ENCODE results near the gene HLA-DMA.

DNA sequence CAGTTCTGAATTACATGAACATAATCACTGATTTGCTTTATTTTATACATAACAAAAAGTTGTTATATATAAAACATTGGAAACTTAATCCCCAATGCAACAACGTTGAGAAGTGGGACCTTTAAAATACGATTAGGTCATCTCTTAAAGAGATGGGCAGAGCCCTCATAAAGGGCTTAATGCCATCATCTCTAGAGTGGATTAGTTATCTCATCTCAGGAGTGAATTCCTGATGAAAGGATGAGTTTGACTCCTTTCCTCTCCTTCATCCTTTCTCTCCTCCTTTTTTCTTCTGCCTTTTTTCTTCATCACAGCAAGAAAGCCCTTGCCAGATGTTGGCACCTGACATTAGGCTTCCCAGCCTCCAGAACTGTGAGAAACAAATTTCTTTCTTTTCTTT, 42.6 kb upstream of the HLA-DMA start:
- TF ChIP-seq, protein P1, sequence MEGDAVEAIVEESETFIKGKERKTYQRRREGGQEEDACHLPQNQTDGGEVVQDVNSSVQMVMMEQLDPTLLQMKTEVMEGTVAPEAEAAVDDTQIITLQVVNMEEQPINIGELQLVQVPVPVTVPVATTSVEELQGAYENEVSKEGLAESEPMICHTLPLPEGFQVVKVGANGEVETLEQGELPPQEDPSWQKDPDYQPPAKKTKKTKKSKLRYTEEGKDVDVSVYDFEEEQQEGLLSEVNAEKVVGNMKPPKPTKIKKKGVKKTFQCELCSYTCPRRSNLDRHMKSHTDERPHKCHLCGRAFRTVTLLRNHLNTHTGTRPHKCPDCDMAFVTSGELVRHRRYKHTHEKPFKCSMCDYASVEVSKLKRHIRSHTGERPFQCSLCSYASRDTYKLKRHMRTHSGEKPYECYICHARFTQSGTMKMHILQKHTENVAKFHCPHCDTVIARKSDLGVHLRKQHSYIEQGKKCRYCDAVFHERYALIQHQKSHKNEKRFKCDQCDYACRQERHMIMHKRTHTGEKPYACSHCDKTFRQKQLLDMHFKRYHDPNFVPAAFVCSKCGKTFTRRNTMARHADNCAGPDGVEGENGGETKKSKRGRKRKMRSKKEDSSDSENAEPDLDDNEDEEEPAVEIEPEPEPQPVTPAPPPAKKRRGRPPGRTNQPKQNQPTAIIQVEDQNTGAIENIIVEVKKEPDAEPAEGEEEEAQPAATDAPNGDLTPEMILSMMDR (CRISPR knock-in tag; IDR thresholded peaks at IDR 0.05), result no peak
- TF ChIP-seq STAT5B (CRISPR knock-in tag; IDR thresholded peaks at IDR 0.05) (no peak), MYC (CRISPR knock-in tag; IDR thresholded peaks at IDR 0.05; ENCODE audit: borderline replicate concordance) (no peak), ZNF850 (CRISPR knock-in tag; conservative IDR thresholded peaks at IDR 0.05) (no peak), DPF2 (CRISPR knock-in tag; IDR thresholded peaks at IDR 0.05; ENCODE audit: borderline replicate concordance, low read depth) (no peak), TBX3 (IDR thresholded peaks at IDR 0.05; ENCODE audit: borderline replicate concordance) (no peak), JUNB (CRISPR knock-in tag; IDR thresholded peaks at IDR 0.05; ENCODE audit: borderline replicate concordance) (no peak), POLR2A (IDR thresholded peaks at IDR 0.05; ENCODE audit: insufficient read depth in 1 of 2, low read depth in 2 of 2, low read length in 2 of 2) (no peak), SIN3A (IDR thresholded peaks at IDR 0.05; ENCODE audit: borderline replicate concordance, low read depth, low read length) (no peak), MAF1 (CRISPR knock-in tag; IDR thresholded peaks at IDR 0.05; ENCODE audit: borderline replicate concordance) (no peak), ZNF232 (CRISPR knock-in tag; IDR thresholded peaks at IDR 0.05; ENCODE audit: borderline replicate concordance) (no peak)
- TF ChIP-seq, protein P2, sequence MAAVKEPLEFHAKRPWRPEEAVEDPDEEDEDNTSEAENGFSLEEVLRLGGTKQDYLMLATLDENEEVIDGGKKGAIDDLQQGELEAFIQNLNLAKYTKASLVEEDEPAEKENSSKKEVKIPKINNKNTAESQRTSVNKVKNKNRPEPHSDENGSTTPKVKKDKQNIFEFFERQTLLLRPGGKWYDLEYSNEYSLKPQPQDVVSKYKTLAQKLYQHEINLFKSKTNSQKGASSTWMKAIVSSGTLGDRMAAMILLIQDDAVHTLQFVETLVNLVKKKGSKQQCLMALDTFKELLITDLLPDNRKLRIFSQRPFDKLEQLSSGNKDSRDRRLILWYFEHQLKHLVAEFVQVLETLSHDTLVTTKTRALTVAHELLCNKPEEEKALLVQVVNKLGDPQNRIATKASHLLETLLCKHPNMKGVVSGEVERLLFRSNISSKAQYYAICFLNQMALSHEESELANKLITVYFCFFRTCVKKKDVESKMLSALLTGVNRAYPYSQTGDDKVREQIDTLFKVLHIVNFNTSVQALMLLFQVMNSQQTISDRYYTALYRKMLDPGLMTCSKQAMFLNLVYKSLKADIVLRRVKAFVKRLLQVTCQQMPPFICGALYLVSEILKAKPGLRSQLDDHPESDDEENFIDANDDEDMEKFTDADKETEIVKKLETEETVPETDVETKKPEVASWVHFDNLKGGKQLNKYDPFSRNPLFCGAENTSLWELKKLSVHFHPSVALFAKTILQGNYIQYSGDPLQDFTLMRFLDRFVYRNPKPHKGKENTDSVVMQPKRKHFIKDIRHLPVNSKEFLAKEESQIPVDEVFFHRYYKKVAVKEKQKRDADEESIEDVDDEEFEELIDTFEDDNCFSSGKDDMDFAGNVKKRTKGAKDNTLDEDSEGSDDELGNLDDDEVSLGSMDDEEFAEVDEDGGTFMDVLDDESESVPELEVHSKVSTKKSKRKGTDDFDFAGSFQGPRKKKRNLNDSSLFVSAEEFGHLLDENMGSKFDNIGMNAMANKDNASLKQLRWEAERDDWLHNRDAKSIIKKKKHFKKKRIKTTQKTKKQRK (IDR thresholded peaks at IDR 0.05; ENCODE audit: low read length), result no peak
